Measurements from ENCODE around the gene PCDHGA1.

The PCDHGA1 gene

GRCh38 chr5:141524604-141525597, 194.6 kb downstream of the PCDHGA1 start:
- Histone ChIP-seq H3K36me3 (ENCODE audit: insufficient read depth, insufficient read length, low read length) (peaks cover 82% of the 10 kb centered on the region), H3K9ac (ENCODE audit: insufficient read length, low read depth) (no peak overlapping the region), H3K4me1 (ENCODE audit: insufficient read depth, insufficient read length) (peaks cover 3% of the 10 kb centered on the region), H3K9me3 (ENCODE audit: insufficient read depth, low read length) (no peaks in the 10 kb centered on the region), H3K4me3 (ENCODE audit: insufficient read length, low read depth) (no peak overlapping the region), H3K27me3 (ENCODE audit: insufficient read depth, insufficient read length) (no peaks in the 10 kb centered on the region)
- peak; percentile 93 for DNase-seq (ENCODE audit: low read depth, low spot score)
- no peak for TF ChIP-seq SUZ12 (IDR thresholded peaks at IDR 0.05; ENCODE audit: extremely low read depth, insufficient read depth, insufficient read length)
- TF ChIP-seq YY1 (IDR thresholded peaks at IDR 0.05; ENCODE audit: insufficient read depth, insufficient read length) = no peak
- no peak for TF ChIP-seq ZNF274 (IDR thresholded peaks at IDR 0.05; ENCODE audit: low read depth, low read length)

- peaks cover 79% of the 10 kb centered on the region for H3K36me3 ChIP-seq (ENCODE audit: insufficient read depth, insufficient read length, low read length)
- no peaks in the 10 kb centered on the region for H3K9me3 ChIP-seq (ENCODE audit: insufficient read depth, low read length)
- TF ChIP-seq YY1 (IDR thresholded peaks at IDR 0.05; ENCODE audit: insufficient read depth, insufficient read length) (no peak), ZNF274 (IDR thresholded peaks at IDR 0.05; ENCODE audit: low read depth, low read length) (no peak)
- peaks cover 3% of the 10 kb centered on the region for H3K4me1 ChIP-seq (ENCODE audit: insufficient read depth, insufficient read length)
- no peak for DNase-seq (ENCODE audit: low read depth, low spot score)
- H3K27me3 ChIP-seq (ENCODE audit: insufficient read depth, insufficient read length) = no peaks in the 10 kb centered on the region
- no peak overlapping the region for H3K9ac ChIP-seq (ENCODE audit: insufficient read length, low read depth)
- no peak overlapping the region for H3K4me3 ChIP-seq (ENCODE audit: insufficient read length, low read depth)
Observed at GRCh38 chr5:141525653-141526052, 195.3 kb downstream of the PCDHGA1 start.

GRCh38 chr5:141527426-141527825, 197.1 kb downstream of the PCDHGA1 start:
- Histone ChIP-seq H3K9me3 (ENCODE audit: insufficient read depth, low read length) (no peaks in the 10 kb centered on the region), H3K36me3 (ENCODE audit: insufficient read depth, insufficient read length, low read length) (peaks cover 81% of the 10 kb centered on the region), H3K9ac (ENCODE audit: insufficient read length, low read depth) (no peak overlapping the region), H3K4me3 (ENCODE audit: insufficient read length, low read depth) (no peak overlapping the region), H3K27me3 (ENCODE audit: insufficient read depth, insufficient read length) (no peaks in the 10 kb centered on the region), H3K4me1 (ENCODE audit: insufficient read depth, insufficient read length) (peaks cover 3% of the 10 kb centered on the region)
- TF ChIP-seq YY1 (IDR thresholded peaks at IDR 0.05; ENCODE audit: insufficient read depth, insufficient read length) = no peak
- no peak for TF ChIP-seq ZNF274 (IDR thresholded peaks at IDR 0.05; ENCODE audit: low read depth, low read length)
- no peak for TF ChIP-seq SUZ12 (IDR thresholded peaks at IDR 0.05; ENCODE audit: extremely low read depth, insufficient read depth, insufficient read length)
- no peak for DNase-seq (ENCODE audit: low read depth, low spot score)

- no peak for DNase-seq (ENCODE audit: low read depth, low spot score)
- Histone ChIP-seq H3K4me1 (ENCODE audit: insufficient read depth, insufficient read length) (no peaks in the 10 kb centered on the region), H3K9me3 (ENCODE audit: insufficient read depth, low read length) (no peaks in the 10 kb centered on the region), H3K36me3 (ENCODE audit: insufficient read depth, insufficient read length, low read length) (peaks cover 76% of the 10 kb centered on the region), H3K9ac (ENCODE audit: insufficient read length, low read depth) (no peak overlapping the region), H3K4me3 (ENCODE audit: insufficient read length, low read depth) (no peak overlapping the region), H3K27me3 (ENCODE audit: insufficient read depth, insufficient read length) (no peaks in the 10 kb centered on the region)
- TF ChIP-seq ZNF274 (IDR thresholded peaks at IDR 0.05; ENCODE audit: low read depth, low read length) (no peak), YY1 (IDR thresholded peaks at IDR 0.05; ENCODE audit: insufficient read depth, insufficient read length) (no peak), SUZ12 (IDR thresholded peaks at IDR 0.05; ENCODE audit: extremely low read depth, insufficient read depth, insufficient read length) (no peak)
Observed at GRCh38 chr5:141528291-141528984, 198.1 kb downstream of the PCDHGA1 start.

GRCh38 chr5:141529002-141529401, 198.7 kb downstream of the PCDHGA1 start:
- no peak overlapping the region for H3K4me3 ChIP-seq (ENCODE audit: insufficient read length, low read depth)
- H3K9me3 ChIP-seq (ENCODE audit: insufficient read depth, low read length) = no peaks in the 10 kb centered on the region
- H3K27me3 ChIP-seq (ENCODE audit: insufficient read depth, insufficient read length) = no peaks in the 10 kb centered on the region
- H3K36me3 ChIP-seq (ENCODE audit: insufficient read depth, insufficient read length, low read length) = peaks cover 72% of the 10 kb centered on the region
- no peak for TF ChIP-seq YY1 (IDR thresholded peaks at IDR 0.05; ENCODE audit: insufficient read depth, insufficient read length)
- TF ChIP-seq SUZ12 (IDR thresholded peaks at IDR 0.05; ENCODE audit: extremely low read depth, insufficient read depth, insufficient read length) = no peak
- TF ChIP-seq ZNF274 (IDR thresholded peaks at IDR 0.05; ENCODE audit: low read depth, low read length) = no peak
- DNase-seq (ENCODE audit: low read depth, low spot score) = no peak
- no peaks in the 10 kb centered on the region for H3K4me1 ChIP-seq (ENCODE audit: insufficient read depth, insufficient read length)
- H3K9ac ChIP-seq (ENCODE audit: insufficient read length, low read depth) = no peak overlapping the region

GRCh38 chr5:141529873-141530272, 199.6 kb downstream of the PCDHGA1 start:
- Histone ChIP-seq H3K9me3 (ENCODE audit: insufficient read depth, low read length) (no peaks in the 10 kb centered on the region), H3K4me3 (ENCODE audit: insufficient read length, low read depth) (no peak overlapping the region), H3K9ac (ENCODE audit: insufficient read length, low read depth) (no peak overlapping the region), H3K27me3 (ENCODE audit: insufficient read depth, insufficient read length) (no peaks in the 10 kb centered on the region), H3K4me1 (ENCODE audit: insufficient read depth, insufficient read length) (no peaks in the 10 kb centered on the region), H3K36me3 (ENCODE audit: insufficient read depth, insufficient read length, low read length) (peaks cover 70% of the 10 kb centered on the region)
- TF ChIP-seq SUZ12 (IDR thresholded peaks at IDR 0.05; ENCODE audit: extremely low read depth, insufficient read depth, insufficient read length) (no peak), YY1 (IDR thresholded peaks at IDR 0.05; ENCODE audit: insufficient read depth, insufficient read length) (no peak), ZNF274 (IDR thresholded peaks at IDR 0.05; ENCODE audit: low read depth, low read length) (no peak)
- DNase-seq (ENCODE audit: low read depth, low spot score) = no peak

GRCh38 chr5:141532726-141533125, 202.4 kb downstream of the PCDHGA1 start:
- Histone ChIP-seq H3K27me3 (ENCODE audit: insufficient read depth, insufficient read length) (no peaks in the 10 kb centered on the region), H3K36me3 (ENCODE audit: insufficient read depth, insufficient read length, low read length) (peaks cover 52% of the 10 kb centered on the region), H3K9me3 (ENCODE audit: insufficient read depth, low read length) (no peaks in the 10 kb centered on the region), H3K4me1 (ENCODE audit: insufficient read depth, insufficient read length) (no peaks in the 10 kb centered on the region), H3K9ac (ENCODE audit: insufficient read length, low read depth) (no peak overlapping the region), H3K4me3 (ENCODE audit: insufficient read length, low read depth) (no peak overlapping the region)
- no peak for DNase-seq (ENCODE audit: low read depth, low spot score)
- TF ChIP-seq YY1 (IDR thresholded peaks at IDR 0.05; ENCODE audit: insufficient read depth, insufficient read length) (no peak), SUZ12 (IDR thresholded peaks at IDR 0.05; ENCODE audit: extremely low read depth, insufficient read depth, insufficient read length) (no peak), ZNF274 (IDR thresholded peaks at IDR 0.05; ENCODE audit: low read depth, low read length) (no peak)
